GM12875 (cell line): ENCODE measurements around the gene CYP26B1.

ENCODE experiments used
- H3K4me3 ChIP-seq: one replicate; pipeline ENCODE4 v1.5.1; 2011; ENCODE audit warnings: low read depth, low read length, control low read depth
- TF ChIP-seq, protein P1 (sequence below): IDR thresholded peaks from 2 replicates; pipeline ENCODE4 v1.5.1; 2011; ENCODE audit warnings: low read depth, mild to moderate bottlenecking, control low read depth, inconsistent platforms, low read length, moderate library complexity, borderline replicate concordance; ENCODE audit not compliant: insufficient read depth

The CYP26B1 gene

DNA sequence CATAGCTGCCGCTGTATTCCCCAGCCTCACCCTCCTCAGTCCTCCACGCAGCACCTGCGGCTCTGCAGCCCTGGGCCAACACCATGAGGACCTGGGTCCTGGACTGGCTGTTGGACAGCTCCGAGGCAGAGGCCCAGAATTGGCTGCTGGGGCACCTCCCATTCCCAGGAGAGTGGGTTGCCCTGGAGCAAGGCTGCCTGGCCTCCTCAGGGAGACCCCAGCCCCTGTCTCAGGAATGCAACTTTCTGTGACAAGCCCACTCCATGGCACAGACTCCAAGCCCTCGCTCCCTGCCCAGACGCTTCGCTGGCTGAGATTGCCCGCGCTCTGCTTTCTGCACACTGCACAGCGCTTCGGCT is 33.0 kb downstream of the CYP26B1 start:
- TF ChIP-seq, protein P1, sequence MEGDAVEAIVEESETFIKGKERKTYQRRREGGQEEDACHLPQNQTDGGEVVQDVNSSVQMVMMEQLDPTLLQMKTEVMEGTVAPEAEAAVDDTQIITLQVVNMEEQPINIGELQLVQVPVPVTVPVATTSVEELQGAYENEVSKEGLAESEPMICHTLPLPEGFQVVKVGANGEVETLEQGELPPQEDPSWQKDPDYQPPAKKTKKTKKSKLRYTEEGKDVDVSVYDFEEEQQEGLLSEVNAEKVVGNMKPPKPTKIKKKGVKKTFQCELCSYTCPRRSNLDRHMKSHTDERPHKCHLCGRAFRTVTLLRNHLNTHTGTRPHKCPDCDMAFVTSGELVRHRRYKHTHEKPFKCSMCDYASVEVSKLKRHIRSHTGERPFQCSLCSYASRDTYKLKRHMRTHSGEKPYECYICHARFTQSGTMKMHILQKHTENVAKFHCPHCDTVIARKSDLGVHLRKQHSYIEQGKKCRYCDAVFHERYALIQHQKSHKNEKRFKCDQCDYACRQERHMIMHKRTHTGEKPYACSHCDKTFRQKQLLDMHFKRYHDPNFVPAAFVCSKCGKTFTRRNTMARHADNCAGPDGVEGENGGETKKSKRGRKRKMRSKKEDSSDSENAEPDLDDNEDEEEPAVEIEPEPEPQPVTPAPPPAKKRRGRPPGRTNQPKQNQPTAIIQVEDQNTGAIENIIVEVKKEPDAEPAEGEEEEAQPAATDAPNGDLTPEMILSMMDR: no peak
- no peak overlapping the region for H3K4me3 ChIP-seq

DNA sequence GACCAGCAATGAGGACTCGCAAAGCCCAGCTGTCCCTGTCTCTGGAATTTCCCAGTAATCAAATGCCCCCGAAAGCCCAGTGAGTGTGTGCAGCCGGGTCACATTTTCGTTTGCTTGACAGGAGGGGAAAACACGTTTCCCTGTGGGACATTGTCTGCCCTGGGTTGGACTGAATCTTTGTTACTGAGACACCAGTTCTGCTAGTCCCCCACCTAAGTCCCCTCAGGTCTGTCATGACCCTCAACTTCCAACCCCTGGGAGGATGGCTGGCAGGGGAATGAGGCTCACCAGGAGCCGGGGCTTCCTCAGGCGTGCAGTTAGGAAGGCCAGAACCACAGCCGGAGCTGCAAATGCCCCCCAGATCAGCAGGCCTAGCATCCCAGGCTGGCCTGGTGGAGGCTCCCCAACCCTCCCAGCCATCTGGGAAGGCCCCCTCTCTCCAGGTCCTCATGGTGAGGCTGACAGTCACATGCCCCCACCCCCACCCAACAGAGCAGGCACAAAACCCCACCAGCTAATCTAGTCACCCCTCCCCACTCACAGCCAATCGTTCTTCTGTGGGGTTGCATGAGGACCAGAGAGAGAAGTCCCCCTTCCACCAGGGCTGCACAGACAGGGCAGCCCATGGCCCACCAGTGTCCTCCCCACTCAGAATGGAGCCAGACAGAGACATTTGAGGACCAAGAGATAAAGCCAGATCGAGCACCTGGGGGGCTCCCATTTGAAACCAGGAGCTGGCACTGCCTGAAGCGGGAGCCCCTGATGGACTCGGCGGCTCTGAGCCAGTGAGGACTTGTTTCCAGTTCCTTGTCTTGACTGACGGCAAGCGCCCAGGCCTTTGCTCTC is 33.6 kb downstream of the CYP26B1 start:
- TF ChIP-seq, protein P1: no peak

DNA sequence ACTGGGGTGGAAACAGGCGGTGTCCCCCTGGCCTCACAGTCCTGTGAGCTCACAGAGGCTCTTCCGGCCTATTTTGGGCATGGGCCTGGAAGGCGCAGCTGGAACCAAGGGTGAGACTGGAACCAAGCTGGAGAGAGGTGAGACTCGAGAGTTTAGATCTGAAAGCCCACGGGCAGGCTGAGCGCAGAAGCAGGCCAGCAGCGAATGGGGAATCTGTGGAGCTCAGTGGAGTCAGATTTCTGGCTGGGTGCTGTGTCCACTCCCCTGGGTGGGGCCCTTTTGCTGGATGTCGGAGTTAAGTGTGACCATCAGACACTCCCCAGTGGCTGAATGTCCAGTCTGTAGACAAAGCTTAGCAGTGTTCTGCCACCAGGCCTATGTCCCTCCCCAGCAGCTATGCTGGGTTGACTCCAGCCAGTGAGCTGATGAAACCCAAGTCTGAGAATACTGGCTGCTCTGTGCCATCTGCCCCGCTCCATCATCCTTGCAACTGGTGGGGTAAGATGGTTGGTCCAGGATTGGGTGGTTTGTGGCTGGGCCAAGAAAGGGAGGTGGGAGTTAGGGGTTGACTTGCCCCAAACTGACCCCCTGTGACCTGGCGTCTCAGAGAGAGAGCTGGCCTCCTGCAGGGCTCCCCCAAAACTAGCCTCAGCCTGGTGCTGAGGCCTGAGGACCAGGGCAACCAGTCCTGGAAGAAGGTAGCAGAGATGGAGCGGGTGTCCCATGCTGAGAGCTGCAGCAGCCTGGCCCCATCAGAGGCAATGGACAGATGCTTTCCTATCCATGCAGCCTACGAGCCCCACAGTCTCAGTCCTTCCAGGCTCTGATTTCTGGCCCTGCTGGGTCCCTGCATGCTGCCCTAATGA is 34.4 kb downstream of the CYP26B1 start:
- no peak overlapping the region for H3K4me3 ChIP-seq
- TF ChIP-seq, protein P1: no peak

More for the DNA sequence above, 33.6 kb downstream of the CYP26B1 start:
- H3K4me3 ChIP-seq: no peak overlapping the region

DNA sequence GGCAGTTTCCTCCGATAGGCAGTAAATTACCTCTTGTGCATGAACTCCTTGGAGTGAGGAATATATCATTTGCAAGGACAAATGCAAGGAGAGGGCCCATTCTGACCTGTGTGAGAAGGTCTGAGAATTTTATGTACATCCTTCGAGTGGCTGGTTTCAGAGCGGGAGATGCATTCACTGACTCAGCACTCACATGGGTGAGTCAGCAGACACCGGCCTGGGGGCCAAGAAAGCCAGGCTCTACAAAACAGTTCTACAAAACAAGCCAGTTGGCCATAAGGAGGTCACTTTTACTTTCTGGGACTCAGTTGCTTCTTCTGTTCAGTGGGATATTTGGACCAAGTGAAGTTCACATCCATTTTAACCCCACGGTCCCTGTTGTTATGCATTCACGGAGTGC is 35.3 kb downstream of the CYP26B1 start:
- TF ChIP-seq, protein P1: no peak
- H3K4me3 ChIP-seq: no peak overlapping the region

DNA sequence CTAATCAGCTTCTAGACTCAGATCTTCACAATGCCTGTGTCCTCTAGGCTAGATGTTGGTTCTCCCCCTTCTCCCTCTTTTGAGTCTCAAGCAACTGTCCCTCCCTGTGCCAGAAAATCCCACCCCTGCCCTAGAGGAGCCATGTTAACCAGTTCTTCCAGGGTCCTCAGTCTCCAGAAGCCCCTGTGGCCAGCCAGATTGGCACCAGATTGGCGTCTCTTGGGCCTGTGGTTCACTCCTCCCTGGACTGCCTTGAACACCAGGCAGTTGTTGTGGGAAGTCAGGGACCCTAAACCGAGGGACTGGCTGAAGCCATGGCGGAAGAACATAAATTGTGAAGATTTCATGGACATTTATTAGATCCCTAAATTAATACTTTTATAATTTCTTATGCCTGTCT is 36.6 kb downstream of the CYP26B1 start:
- no peak overlapping the region for H3K4me3 ChIP-seq
- TF ChIP-seq, protein P1: no peak

DNA sequence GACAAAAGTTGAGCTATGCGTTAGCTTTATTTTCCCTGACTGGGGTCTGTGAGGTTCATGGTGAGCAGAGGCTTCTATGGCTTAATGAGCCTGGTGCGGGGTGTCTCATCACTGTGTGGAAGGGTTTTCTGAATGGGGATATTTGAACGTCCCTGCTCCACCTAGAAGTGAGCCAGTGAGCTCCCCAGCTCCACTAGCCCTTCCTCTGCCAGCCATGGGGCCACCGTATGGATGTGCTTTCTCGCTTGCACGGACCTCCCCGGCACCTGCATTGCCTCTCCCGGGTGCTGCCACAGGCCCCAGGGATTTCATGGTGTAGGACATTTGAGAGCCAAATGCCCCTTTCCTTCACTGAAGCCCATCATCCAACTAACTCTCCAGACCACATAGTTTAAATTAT is 37.8 kb downstream of the CYP26B1 start:
- H3K4me3 ChIP-seq: no peak overlapping the region
- TF ChIP-seq, protein P1: no peak
